Stromal cell of bone marrow (primary cell): Measurements from ENCODE around the gene ZNF438.
"Not testable (repeated sequence)": the region's sequence is repeated elsewhere in the genome, so short reads cannot be mapped to it uniquely, and the experiment has no call there.

Source experiments
- DNase-seq: peaks from one replicate; pipeline ENCODE4 v3.0.0-alpha.2; 2012; ENCODE audit warnings: low read depth

The ZNF438 gene

GRCh38 chr10:31041011-31041410, 9.3 kb upstream of the ZNF438 start:
- DNase-seq = no peak

- DNase-seq = not testable (repeated sequence)
These were observed 7.3 kb upstream of the ZNF438 start for GRCh38 chr10:31039006-31039405.

- no peak for DNase-seq
These were observed 6.1 kb upstream of the ZNF438 start for GRCh38 chr10:31037749-31038148.

GRCh38 chr10:31036209-31036608, 4.5 kb upstream of the ZNF438 start:
- DNase-seq = no peak

GRCh38 chr10:31035266-31035798, 3.7 kb upstream of the ZNF438 start:
- DNase-seq = no peak

- peak; percentile 82 for DNase-seq
These were observed 2.6 kb upstream of the ZNF438 start for GRCh38 chr10:31034098-31034909.

GRCh38 chr10:31033147-31033546, 1.5 kb upstream of the ZNF438 start:
- DNase-seq = no peak

- peak; percentile 85 for DNase-seq
These were observed 830 bp upstream of the ZNF438 start for GRCh38 chr10:31032258-31033132.

GRCh38 chr10:31031205-31031557, 484 bp downstream of the ZNF438 start:
- DNase-seq = no peak

GRCh38 chr10:31030800-31031199, 865 bp downstream of the ZNF438 start:
- no peak for DNase-seq

- DNase-seq = no peak
These were observed 1.4 kb downstream of the ZNF438 start for GRCh38 chr10:31030260-31030659.

GRCh38 chr10:31028081-31028480, 3.6 kb downstream of the ZNF438 start:
- no peak for DNase-seq

- not testable (repeated sequence) for DNase-seq
These were observed 5.4 kb downstream of the ZNF438 start for GRCh38 chr10:31026279-31026678.

- DNase-seq = no peak
These were observed 6.5 kb downstream of the ZNF438 start for GRCh38 chr10:31025142-31025541.

GRCh38 chr10:31023558-31023957, 8.1 kb downstream of the ZNF438 start:
- DNase-seq = no peak

GRCh38 chr10:31020209-31020608, 11.5 kb downstream of the ZNF438 start:
- DNase-seq = no peak

GRCh38 chr10:31018962-31019361, 12.7 kb downstream of the ZNF438 start:
- DNase-seq = no peak

- DNase-seq = no peak
These were observed 13.3 kb downstream of the ZNF438 start for GRCh38 chr10:31018356-31018750.

GRCh38 chr10:31017534-31018355, 13.9 kb downstream of the ZNF438 start:
- no peak for DNase-seq

GRCh38 chr10:31014161-31014875, 17.3 kb downstream of the ZNF438 start:
- no peak for DNase-seq

- no peak for DNase-seq
These were observed 18.3 kb downstream of the ZNF438 start for GRCh38 chr10:31013331-31013730.
